Inferior parietal cortex (tissue), 1 donor: ENCODE data around the gene KCTD2.
A peak's percentile ranks its signal among the peaks of the same experiment; 100 is the strongest.
"Not testable (repeated sequence)": the region's sequence is repeated elsewhere in the genome, so short reads cannot be mapped to it uniquely, and the experiment has no call there.

ENCODE experiments used
- DNase-seq: peaks from one replicate; pipeline ENCODE4 v3.0.0-alpha.2; 2016; ENCODE audit errors: extremely low spot score

KCTD2 gene

DNA sequence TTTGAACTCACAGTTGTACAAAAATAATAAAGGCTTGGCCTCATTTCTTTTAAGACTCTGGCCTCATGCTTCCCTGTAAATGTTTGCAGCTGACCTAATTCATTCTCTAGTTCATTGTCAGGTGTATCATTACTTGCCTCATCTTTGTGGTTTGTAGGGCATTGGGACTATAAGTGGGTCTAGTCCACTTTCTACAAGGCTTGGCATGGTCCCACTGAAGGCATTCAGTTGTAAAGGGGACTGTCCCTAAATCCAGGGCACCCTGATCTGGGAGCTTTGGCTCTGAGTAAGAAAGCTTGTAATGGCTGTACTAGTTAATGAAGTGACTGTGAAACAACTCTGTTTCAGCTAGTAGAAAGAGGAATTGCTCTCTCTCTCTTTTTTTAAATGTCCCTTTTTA, 2.7 kb downstream of the KCTD2 start:
- no peak for DNase-seq

DNA sequence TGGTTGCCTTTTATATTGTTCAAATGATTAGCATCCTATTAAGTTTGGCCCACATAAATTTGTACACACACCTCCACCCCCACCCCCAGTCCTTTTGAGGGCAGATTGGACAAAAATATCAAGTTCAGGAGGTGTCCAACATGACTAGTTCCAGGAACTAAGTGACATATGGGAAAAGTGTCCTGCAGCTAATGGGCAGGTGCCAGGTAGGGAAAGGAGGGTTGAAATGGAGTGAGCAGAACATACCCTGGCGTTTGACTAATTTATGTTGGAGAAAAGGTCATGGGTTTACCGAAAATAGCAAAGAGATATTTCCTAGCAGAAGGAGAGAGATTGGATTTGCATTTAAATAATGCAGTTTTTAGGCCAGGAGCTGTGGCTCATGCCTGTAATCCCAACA, 4.9 kb downstream of the KCTD2 start:
- no peak for DNase-seq

DNA sequence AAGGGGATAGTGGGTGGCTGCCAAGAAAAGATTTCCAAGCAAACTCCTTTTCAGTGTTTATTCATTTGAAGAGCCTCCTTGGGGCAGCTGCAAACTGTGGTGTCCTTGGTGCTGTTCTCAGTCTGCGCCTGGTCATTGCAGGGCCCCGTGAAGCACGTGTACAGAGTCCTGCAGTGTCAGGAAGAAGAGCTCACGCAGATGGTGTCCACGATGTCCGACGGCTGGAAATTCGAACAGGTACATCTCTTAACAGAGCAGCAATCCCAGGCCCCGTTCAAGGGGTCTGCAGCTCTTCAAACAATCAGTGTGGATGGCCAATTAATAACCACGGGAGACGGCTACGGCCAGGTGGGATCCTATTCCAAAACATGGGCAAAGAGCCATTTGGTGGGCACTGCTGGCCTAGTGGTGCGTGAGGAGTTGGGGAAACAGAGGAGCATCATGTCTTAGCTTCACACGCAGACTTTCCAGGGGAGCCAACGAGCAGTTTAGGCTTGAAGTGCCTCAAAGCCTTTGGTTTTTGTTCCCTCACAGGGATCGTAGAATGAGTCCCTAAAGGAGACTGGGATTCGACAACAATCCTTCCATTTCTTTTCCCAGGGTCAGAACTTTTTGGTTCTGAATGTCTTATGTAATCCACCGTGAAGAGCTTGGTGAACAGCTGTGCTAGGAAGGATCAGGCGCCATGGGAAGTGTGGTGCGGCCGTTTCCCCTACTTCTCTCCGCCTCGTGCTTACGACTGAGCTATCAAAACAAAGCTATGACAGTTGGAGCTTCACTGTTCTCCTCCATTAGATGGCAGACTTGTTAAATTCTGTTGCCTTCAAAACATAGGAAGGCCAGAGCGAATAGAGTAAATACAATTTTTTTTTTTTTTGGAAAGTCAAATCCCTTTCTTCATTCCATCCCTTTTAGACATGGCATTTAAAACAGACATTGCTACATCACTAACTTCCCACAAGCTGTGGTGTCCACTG, 12.6 kb downstream of the KCTD2 start:
- peak; percentile 80 for DNase-seq

DNA sequence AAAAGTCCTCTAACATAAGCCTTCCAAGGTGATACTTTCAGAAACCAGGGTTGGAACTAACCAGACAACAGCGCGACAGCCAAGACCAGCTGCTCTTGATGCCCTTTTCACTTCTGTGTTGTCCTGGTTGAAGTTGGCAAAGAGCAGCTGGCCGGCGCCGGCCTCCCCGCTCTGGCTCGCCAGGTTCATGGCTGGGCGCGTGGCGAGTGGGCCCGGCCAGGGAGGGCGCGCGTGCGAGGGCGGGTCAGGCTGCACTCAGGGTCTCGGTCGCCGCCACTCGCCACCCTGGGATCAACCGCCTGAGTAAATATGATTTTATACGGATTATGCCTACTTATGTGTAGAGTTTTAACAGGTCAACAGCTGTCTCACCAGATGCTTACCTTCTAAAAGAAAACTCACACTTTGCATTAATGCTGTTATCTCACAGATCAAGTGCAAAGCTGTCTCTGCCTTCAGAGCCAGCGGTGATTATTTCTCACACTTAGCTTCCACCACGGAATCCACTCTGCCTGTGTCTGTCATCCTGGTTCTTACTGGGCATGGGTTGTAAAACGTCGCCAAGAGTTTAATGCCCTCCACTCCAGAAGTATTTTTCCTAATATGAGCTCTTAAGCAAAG, 13.5 kb downstream of the KCTD2 start:
- no peak for DNase-seq

DNA sequence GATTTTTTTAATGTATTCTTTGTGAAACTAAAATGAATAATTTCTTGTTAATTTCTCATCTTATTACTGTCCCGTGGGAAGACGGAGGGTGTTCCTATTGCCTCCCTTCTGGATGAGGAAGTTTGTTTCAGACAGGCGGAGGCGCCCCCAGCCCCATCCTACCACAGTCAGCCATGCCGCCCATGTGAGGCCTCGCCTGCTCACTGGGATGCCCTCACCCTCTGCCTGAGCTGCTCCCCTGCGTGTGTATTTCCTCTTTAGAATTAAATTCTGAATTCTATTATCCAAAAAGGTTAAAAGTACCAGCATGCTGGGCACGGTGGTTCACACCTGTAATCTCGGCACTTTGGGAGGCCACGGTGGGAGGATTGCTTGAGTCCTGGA, 14.0 kb downstream of the KCTD2 start:
- no peak for DNase-seq

DNA sequence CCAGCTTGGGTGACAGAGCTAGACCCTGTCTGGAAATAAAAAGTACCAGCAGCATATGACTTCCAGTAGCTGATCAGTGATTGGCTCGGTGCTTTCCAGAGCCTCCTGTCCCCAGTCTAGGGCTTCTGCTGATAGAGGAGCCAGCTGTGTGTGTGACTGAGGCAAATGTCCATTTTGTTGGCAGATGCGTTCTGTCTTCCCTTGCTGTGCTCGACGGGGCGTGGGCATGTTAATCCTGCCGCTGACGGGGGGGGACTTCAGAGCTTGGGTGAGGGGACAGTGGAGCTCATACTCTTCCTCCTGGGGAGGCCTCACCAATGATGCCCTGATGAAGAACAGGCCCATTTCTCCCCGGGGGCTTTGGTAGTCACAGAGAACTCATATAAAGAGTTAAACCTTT, 14.6 kb downstream of the KCTD2 start:
- DNase-seq = no peak

DNA sequence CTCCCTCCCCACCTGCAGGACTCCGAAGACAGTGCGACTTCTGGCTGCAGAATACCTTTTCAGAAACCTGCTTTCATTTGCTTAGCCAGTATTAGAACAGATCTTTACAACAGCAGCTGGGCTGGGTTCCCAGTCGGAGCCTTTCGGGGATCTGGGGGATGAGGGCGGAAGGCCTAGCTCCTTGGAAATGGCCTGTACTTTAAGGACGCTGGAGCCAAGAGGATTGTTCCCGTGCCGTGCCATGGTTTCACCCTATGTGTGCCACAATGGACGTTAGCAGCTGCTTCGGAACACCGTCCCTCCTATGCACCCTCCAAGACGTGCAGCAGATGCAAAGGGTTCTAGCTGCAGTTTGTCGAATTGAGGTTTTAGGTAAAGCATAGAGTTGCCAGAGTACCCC, 16.2 kb downstream of the KCTD2 start:
- no peak for DNase-seq

DNA sequence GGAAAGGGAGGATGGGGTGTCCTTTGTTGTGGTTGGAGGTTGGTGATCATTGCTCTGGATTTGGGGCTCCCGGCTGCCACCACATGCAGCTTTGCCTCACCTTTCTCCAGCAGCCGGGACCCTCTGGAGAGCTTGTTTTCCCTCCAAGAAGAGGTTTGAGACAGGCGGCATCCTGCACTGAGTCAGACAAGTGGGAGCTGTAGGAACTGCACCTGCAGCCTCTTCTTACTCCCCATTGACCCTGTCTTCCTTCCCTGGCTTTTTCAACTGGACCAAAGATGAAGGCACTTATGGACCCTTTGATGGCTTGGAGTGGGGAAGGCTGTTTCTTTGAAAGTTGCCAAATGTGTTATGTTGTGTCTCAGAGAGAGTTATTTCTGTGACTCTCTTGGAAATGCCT, 16.6 kb downstream of the KCTD2 start:
- no peak for DNase-seq

DNA sequence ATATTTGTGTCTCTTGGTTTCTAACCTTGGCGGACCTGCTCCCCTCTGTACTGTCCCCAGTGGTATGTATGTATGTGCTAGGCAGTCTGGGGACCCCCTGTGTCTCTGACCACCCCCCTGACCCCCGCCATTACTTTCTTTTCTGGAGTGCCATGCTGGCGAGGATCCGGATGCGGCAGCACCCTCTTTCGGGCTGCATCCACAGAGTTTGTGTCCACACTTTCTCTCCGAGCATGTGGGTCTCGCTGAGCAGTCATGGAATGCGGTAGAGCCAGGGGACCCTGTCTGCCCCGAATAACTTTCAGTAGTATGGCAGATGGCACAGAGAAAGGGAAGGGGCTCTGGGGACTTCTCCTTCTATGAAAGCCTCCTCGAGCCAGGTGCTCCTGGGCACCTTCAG, 17.0 kb downstream of the KCTD2 start:
- DNase-seq = no peak

DNA sequence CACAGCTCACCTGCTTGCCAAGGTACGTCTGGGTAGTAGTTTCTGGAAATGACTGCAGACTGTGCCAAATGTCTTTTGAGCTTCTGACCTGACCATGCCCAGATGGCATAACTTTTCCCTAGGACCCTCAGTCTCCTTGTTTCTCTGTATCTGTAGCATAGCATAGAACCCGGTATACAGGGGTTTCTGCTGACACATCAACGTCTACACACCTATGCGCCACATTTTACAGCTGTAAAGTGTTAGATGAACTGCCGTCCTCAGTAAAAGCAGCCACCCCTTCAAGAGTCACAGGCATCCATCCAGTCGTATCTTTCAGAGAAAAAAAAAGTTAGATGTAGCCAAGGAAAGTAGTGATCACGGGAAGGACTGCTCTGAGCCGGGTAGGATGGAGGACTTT, 17.4 kb downstream of the KCTD2 start:
- no peak for DNase-seq

DNA sequence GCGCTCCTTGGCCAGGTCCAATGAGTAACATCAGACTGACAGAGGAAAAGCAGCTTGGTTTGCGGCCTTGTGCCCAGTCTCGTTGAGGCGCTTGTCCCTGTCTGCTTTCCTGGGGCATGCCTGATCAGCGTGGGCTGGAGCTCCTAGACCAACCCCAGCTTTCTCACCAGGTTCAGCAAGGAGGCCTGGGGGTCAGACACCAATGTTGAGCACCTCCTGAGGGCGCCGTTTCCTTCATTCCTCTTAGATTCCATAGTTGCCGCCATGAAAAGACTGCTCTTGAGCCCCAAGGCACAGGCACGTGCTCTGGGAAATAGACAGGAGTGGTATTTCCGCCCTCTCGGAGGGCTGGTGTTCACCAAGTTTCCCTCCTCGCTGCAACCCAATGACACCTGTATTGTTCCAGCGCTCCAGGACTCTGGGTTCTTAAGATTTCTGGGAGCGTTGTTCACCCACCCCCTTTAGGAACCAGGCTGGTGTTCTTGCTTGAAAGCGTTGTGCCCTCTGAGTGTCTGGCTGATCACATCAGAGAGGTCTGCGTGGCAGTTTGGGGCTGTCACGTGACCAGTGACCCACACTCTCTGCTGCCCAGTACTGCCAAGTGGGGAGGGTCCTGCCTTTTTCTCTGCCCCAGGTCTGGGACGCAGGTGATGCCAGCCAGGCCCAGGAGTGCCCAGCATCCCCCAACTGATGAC, 18.0 kb downstream of the KCTD2 start:
- no peak for DNase-seq

DNA sequence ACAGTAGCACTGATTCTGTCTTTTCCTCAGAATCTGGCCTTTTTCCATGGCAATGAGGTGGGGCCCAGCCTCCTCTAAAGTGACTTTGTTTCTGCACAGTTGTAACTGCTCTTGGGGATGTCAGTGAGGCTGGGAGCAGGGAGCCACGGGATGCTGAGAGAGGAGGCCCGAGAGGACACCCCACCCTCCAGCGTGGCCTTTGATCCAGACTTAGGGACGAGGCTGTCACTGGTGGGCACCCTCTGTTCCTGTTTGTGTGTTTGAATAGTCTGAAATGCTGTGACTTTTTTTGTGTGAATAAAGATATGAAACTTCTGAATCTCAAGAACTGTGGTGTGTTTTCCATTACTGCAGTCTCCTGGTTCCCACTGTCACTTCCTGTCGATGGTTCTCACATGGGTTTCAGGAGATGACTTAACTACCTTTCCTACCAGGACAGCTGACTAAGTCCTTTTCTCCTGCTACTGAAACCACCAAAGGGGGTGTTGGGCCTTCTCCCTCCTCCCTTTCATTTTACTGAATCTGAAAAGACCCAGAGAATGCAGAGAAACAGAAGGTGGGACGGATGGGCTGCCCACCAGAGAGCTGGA, 18.6 kb downstream of the KCTD2 start:
- no peak for DNase-seq

DNA sequence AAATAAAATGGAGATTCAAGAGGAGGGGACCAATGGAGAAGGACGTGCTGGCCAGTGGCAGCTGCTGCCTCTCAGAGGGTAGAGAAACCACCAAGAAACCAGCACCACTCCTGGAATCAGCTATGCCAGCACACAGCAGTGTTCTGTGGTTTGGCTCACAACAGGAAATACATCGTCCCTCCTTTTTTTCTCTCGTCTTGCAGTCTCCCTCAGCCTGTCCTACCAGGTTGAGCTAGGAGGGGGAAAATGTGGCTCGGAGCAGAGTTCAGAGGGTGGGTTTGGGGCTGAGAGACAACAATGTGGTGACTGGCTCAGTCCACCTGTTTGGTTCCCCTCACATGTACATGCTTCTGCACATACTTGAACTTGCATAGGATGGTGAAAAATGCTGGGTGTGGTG, 20.8 kb downstream of the KCTD2 start:
- DNase-seq = no peak

DNA sequence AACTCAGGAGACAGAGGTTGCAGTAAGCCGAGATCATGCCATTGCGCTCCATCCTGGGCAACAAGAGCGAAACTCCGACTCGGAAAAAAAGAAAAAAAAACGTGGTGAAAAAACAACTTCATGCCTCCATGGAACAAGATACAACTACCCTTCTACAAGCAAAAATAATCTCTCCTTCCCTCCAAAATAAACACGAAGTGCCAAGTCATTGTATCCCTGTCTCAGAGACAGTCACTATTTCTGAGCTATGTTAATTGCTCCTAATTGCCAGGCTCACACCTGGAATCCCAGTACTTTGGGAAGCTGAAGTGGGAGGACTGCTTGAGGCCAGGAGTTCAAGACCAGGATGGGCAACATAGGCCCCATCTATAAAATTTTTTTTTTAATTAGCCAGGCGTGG, 21.7 kb downstream of the KCTD2 start:
- no peak for DNase-seq

DNA sequence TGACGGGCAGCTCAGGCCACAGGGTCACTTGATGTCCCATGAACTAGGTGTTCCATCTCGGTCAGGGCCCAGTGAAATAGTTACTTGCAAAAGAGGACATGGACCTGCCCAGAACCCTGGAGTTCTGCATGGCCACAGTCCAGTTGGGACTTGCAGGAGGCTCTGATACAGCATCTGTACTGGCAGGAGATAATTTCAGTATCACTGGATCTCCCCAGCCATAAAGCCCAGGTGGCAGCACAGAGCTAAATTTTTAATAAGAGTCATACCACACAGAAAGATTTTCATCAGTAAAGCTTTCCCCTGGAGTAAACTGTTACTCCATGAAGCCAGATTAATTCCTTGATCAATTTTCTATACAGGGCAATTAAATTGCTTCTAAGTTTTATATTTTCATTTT, 22.8 kb downstream of the KCTD2 start:
- no peak for DNase-seq

DNA sequence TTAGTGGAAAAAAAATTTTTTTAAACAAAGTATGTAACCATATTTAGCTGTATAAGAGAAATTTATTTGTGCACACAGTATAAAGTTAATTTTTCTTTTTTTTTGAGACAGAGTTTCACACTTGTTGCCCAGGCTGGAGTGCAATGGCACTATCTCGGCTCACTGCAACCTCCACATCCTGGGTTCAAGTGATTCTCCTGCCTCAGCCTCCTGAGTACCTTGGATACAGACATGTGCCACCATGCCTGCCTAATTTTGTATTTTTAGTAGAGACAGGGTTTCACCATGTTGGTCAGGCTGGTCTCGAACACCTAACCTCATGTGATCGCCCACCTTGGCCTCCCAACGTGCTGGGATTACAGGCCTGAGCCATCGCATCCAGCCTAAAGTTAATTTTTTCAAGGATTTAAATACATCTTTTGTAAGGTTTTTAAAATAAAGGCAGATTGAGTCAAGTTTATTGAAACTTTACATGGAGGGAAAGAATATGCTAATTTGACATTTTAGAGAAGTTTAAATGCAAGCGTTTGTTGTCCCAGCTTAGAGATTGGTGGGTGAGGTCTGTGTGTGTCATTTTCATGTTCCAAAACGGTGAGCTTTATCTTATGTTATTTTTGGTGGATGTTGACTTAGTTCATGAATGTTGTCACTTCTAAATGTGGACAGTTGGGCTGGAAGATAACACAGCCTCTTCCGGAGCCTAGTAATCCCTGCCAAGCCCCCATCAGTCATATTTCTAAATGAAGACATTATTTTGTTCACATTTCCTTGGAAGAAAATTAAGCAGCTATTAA, 24.6 kb downstream of the KCTD2 start:
- not testable (repeated sequence) for DNase-seq

DNA sequence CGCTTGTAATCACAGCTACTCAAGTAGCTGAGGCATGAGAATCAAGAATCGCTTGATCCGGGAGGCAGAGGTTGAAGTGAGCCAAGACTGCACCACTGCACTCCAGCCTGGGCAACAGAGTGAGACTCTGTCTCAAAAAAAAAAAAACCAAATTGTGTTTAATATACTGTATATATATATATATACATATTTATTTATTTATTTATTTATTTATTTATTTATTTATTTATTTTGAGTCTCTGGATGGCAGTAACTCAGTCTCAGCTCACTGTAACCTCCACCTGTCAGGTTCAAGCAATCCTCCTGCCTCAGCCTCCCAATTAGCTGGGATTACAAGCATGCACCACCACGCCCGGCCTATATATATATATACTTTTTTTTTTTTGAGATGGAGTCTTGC, 25.9 kb downstream of the KCTD2 start:
- not testable (repeated sequence) for DNase-seq

DNA sequence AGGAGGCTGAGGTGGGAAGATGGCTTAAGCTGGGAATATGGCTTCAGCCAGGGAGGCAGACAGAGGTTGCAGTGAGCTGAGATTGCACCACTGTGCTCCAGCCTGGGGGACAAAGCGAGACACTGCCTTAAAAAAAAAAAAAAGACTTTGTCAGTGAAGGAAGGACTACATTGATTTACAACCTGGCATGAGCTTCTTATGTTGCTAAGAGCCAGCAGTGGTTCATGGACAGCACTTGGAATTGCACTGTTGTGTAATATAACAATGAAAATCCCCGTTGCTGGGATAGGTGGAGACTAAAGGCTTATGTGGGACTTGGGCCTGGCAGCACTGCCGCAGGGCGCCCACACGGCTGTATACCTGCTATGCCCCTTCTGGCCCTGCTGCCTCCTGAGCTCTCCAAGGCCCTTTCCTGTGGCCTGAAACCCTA, 26.6 kb downstream of the KCTD2 start:
- DNase-seq = no peak

DNA sequence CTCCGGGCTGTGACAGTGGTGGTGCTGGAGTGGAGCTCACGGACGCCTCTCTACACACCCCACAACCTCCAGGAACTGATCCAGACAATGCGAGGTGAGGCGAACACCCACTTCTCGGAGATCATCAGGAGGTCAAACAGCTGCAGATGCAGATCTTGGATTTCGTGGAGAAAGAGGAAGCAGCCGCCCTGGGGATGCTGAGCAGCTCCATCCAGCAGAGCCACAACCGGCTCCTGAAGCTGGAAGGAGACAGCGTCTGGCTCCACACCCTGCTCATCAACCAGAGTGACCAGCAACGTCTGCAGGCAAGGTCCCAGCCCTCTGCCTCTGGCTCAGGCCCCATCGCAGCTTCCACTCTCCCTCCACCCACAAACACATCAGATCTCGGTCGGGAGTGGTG, 27.5 kb downstream of the KCTD2 start:
- no peak for DNase-seq

DNA sequence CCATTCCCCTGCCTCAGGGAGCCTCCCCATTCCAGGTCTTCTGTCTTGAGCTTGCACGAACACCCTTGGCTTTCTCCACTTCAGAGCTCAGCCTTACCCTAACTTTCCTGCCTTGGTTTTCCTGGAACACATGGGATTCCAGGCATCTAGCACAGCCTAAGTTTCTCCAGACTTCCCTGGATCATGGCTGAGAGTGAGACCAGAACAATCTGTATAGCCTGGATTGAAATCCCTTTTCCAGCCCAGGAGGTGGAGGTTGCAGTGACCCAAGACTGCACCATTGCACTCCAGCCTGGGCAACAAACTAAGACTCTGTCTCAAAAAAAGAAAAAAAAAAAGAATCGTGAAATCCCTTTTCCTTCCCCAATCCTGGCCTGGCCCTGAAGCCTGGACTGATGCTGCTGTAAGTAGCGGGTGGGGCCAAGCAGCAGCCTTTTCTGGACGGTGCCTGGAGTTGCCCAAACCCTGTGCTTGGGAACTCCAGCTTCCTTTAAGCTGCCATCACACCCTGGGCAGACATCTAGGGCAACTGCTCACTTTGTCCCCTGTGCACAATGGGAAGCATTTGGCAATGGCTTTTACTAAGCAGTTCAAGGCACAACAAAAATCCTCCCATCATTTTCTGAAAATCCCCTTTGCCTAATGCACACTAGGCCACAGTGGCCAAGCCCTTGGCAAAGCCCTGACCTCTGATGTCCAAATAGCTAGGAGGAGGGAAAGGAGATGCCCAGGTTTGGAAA, 28.7 kb downstream of the KCTD2 start:
- DNase-seq = no peak

DNA sequence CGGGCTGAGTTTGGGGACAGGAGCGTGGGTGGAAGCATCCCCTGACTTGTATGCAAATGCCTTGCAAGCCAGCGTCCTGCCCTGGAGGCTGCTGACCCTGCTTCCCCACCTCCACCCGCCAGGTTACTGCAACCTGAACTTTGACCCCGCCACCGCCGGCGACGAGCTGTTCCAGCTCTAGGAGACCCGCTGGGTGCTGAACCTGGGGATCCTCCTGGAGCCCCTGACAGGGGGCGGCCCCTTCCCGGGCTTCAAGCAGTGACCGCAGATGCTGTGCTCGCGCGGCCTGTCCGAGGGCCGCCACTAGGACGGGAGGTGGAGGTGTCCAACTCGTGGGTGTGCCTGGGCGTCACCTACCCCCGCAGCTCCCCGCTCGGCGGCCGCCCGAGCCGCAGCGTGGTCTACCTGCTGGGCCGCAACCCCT, 30.1 kb downstream of the KCTD2 start:
- no peak for DNase-seq
